Measurements from ENCODE around the gene GRHL3. TPM values are rescaled to one million over a fixed set of nuclear protein-coding genes. Genes with fewer than 3 reads are reported as not detected.

GRHL3 gene
- total and polyA plus RNA-seq, 2 donors = 0.90 to 3.2 TPM

GRCh38 chr1:24298606-24299005 is 20.6 kb upstream of the GRHL3 start:
- no peaks in the 10 kb centered on the region for H3K4me1 ChIP-seq (ENCODE audit: control insufficient read depth in 2 of 2, insufficient read depth in 2 of 2, low read length in 2 of 2)
- DNase-seq (ENCODE audit: low read depth in 6 of 9, low spot score in 9 of 9) = no peak
- H3K36me3 ChIP-seq (ENCODE audit: control insufficient read depth in 2 of 2, insufficient read depth in 2 of 2, low read length in 1 of 2) = no peaks in the 10 kb centered on the region
- no peak overlapping the region for H3K4me3 ChIP-seq (ENCODE audit: low read length in 2 of 2)
- H3K9me3 ChIP-seq (ENCODE audit: control insufficient read depth in 2 of 2, insufficient read depth in 1 of 2, low read length in 1 of 2) = no peaks in the 10 kb centered on the region
- H3K27me3 ChIP-seq (ENCODE audit: control insufficient read depth in 2 of 2, insufficient read depth in 1 of 2, low read length in 1 of 2) = peaks cover 0 to 4% of the 10 kb centered on the region in 2 donors
- no peak overlapping the region for H3K27ac ChIP-seq (ENCODE audit: low read depth in 1 of 2, low read length in 1 of 2)
- WGBS = 96% methylated on average over 8 of the region's 8 CpGs

DNA sequence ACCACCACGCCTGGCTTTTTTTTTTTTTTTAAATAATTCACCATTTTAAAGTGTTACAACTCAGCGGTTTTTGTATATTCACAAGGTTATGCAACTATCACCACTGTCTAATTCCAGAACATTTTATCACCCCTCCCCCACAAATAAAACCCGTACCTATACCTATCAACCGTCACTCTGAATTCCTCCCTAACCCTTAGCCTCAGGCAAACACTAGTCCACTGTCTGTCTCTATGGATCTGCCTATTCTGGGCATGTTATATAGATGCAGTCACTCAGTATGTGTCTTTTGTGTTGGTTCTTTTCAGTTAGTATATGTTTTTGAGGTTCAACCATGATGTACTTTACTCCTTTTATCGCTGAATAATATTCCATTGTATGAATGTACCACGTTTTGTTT is 19.3 kb upstream of the GRHL3 start:
- H3K4me3 ChIP-seq (ENCODE audit: low read length in 2 of 2) = no peak overlapping the region
- no peaks in the 10 kb centered on the region for H3K4me1 ChIP-seq (ENCODE audit: control insufficient read depth in 2 of 2, insufficient read depth in 2 of 2, low read length in 2 of 2)
- no peak overlapping the region for H3K27ac ChIP-seq (ENCODE audit: low read depth in 1 of 2, low read length in 1 of 2)
- H3K27me3 ChIP-seq (ENCODE audit: control insufficient read depth in 2 of 2, insufficient read depth in 1 of 2, low read length in 1 of 2) = peaks cover 0 to 7% of the 10 kb centered on the region in 2 donors
- no peaks in the 10 kb centered on the region for H3K36me3 ChIP-seq (ENCODE audit: control insufficient read depth in 2 of 2, insufficient read depth in 2 of 2, low read length in 1 of 2)
- no peak for DNase-seq (ENCODE audit: low read depth in 6 of 9, low spot score in 9 of 9)
- WGBS = 94% methylated on average over 6 of the region's 6 CpGs
- no peaks in the 10 kb centered on the region for H3K9me3 ChIP-seq (ENCODE audit: control insufficient read depth in 2 of 2, insufficient read depth in 1 of 2, low read length in 1 of 2)

DNA sequence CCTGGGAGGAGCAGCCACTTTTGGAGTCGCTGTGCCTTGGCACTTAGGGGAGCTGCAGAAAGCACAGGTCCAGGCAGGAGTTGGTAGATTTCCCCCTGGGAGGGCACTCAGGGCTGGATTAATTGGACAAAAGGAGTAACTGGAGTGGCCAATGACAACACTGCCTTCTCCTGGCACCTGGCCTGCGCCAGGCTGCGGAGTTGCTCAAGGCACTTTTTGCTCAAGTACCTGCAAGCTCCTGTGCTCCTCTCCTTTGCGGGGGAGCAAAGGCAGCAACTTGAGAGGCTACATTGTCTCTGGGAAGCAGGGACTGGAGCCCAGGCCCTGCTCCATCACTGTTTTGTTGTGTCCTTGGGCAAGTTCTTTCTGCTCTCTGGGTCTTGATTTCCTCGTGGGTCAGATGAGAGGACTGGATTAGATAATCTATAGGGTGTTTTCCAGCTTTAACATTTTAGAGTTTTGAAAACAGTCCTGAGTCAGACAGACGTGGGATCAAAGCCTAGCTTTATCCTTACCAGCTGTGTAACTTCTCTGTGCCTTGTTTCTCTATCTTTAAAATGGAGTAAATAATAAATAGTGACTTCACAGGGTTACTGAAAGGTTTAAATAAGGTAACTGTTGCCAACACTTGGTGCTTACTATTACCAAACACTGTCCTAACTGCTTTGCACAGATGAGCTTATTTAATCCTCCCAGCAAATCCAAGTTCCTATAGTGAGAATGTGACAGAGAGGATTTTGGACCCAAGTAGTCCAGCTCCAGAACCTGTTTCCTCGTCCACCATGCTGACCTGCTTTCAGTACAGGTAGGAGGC is 18.0 kb upstream of the GRHL3 start:
- no peaks in the 10 kb centered on the region for H3K36me3 ChIP-seq (ENCODE audit: control insufficient read depth in 2 of 2, insufficient read depth in 2 of 2, low read length in 1 of 2)
- H3K27me3 ChIP-seq (ENCODE audit: control insufficient read depth in 2 of 2, insufficient read depth in 1 of 2, low read length in 1 of 2) = peaks cover 0 to 7% of the 10 kb centered on the region in 2 donors
- DNase-seq (ENCODE audit: low read depth in 6 of 9, low spot score in 9 of 9) = no peak
- H3K4me1 ChIP-seq (ENCODE audit: control insufficient read depth in 2 of 2, insufficient read depth in 2 of 2, low read length in 2 of 2) = no peaks in the 10 kb centered on the region
- WGBS = 86% methylated on average over 7 of the region's 7 CpGs
- H3K9me3 ChIP-seq (ENCODE audit: control insufficient read depth in 2 of 2, insufficient read depth in 1 of 2, low read length in 1 of 2) = no peaks in the 10 kb centered on the region
- no peak overlapping the region for H3K4me3 ChIP-seq (ENCODE audit: low read length in 2 of 2)
- H3K27ac ChIP-seq (ENCODE audit: low read depth in 1 of 2, low read length in 1 of 2) = no peak overlapping the region

- 90% methylated on average over 4 of the region's 4 CpGs for WGBS
- no peaks in the 10 kb centered on the region for H3K9me3 ChIP-seq (ENCODE audit: control insufficient read depth in 2 of 2, insufficient read depth in 1 of 2, low read length in 1 of 2)
- no peaks in the 10 kb centered on the region for H3K4me1 ChIP-seq (ENCODE audit: control insufficient read depth in 2 of 2, insufficient read depth in 2 of 2, low read length in 2 of 2)
- H3K27ac ChIP-seq (ENCODE audit: low read depth in 1 of 2, low read length in 1 of 2) = no peak overlapping the region
- no peak for DNase-seq (ENCODE audit: low read depth in 6 of 9, low spot score in 9 of 9)
- no peak overlapping the region for H3K4me3 ChIP-seq (ENCODE audit: low read length in 2 of 2)
- H3K27me3 ChIP-seq (ENCODE audit: control insufficient read depth in 2 of 2, insufficient read depth in 1 of 2, low read length in 1 of 2) = peaks cover 0 to 7% of the 10 kb centered on the region in 2 donors
- H3K36me3 ChIP-seq (ENCODE audit: control insufficient read depth in 2 of 2, insufficient read depth in 2 of 2, low read length in 1 of 2) = no peaks in the 10 kb centered on the region
Measured at GRCh38 chr1:24301785-24302175, 17.4 kb upstream of the GRHL3 start.

GRCh38 chr1:24302209-24302611 is 16.9 kb upstream of the GRHL3 start:
- WGBS = 97% methylated on average over 3 of the region's 3 CpGs
- no peak for DNase-seq (ENCODE audit: low read depth in 6 of 9, low spot score in 9 of 9)
- Histone ChIP-seq H3K36me3 (ENCODE audit: control insufficient read depth in 2 of 2, insufficient read depth in 2 of 2, low read length in 1 of 2) (no peaks in the 10 kb centered on the region), H3K4me1 (ENCODE audit: control insufficient read depth in 2 of 2, insufficient read depth in 2 of 2, low read length in 2 of 2) (no peaks in the 10 kb centered on the region), H3K27me3 (ENCODE audit: control insufficient read depth in 2 of 2, insufficient read depth in 1 of 2, low read length in 1 of 2) (peaks cover 0 to 7% of the 10 kb centered on the region in 2 donors), H3K4me3 (ENCODE audit: low read length in 2 of 2) (no peak overlapping the region), H3K27ac (ENCODE audit: low read depth in 1 of 2, low read length in 1 of 2) (no peak overlapping the region), H3K9me3 (ENCODE audit: control insufficient read depth in 2 of 2, insufficient read depth in 1 of 2, low read length in 1 of 2) (no peaks in the 10 kb centered on the region)

DNA sequence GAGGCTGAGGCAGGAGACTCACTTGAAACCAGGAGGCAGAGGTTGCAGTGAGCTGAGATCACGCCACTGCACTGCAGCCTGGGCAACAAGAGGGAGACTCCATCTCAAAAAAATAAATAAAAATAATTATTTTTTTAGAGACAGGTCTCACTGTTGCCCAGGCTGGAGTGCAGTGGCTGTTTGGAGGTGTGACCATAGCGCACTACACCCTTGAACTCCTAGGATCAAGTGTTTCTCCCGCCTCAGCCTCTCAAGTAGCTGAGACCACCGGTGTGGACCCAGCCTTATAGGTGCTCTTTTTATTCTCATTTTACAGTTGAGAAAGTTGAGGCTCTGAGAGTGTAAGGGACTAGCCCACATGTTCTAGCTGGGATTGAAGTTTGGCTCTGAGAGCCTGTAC is 15.6 kb upstream of the GRHL3 start:
- no peak for DNase-seq (ENCODE audit: low read depth in 6 of 9, low spot score in 9 of 9)
- H3K4me1 ChIP-seq (ENCODE audit: control insufficient read depth in 2 of 2, insufficient read depth in 2 of 2, low read length in 2 of 2) = no peaks in the 10 kb centered on the region
- no peak overlapping the region for H3K4me3 ChIP-seq (ENCODE audit: low read length in 2 of 2)
- 99% methylated on average over 4 of the region's 4 CpGs for WGBS
- no peaks in the 10 kb centered on the region for H3K36me3 ChIP-seq (ENCODE audit: control insufficient read depth in 2 of 2, insufficient read depth in 2 of 2, low read length in 1 of 2)
- peaks cover 0 to 10% of the 10 kb centered on the region in 2 donors for H3K27me3 ChIP-seq (ENCODE audit: control insufficient read depth in 2 of 2, insufficient read depth in 1 of 2, low read length in 1 of 2)
- no peaks in the 10 kb centered on the region for H3K9me3 ChIP-seq (ENCODE audit: control insufficient read depth in 2 of 2, insufficient read depth in 1 of 2, low read length in 1 of 2)
- no peak overlapping the region for H3K27ac ChIP-seq (ENCODE audit: low read depth in 1 of 2, low read length in 1 of 2)

- WGBS = 92% methylated on average over 3 of the region's 3 CpGs
- DNase-seq (ENCODE audit: low read depth in 6 of 9, low spot score in 9 of 9) = no peak
- Histone ChIP-seq H3K9me3 (ENCODE audit: control insufficient read depth in 2 of 2, insufficient read depth in 1 of 2, low read length in 1 of 2) (no peaks in the 10 kb centered on the region), H3K27me3 (ENCODE audit: control insufficient read depth in 2 of 2, insufficient read depth in 1 of 2, low read length in 1 of 2) (peaks cover 0 to 10% of the 10 kb centered on the region in 2 donors), H3K4me1 (ENCODE audit: control insufficient read depth in 2 of 2, insufficient read depth in 2 of 2, low read length in 2 of 2) (no peaks in the 10 kb centered on the region), H3K4me3 (ENCODE audit: low read length in 2 of 2) (no peak overlapping the region), H3K36me3 (ENCODE audit: control insufficient read depth in 2 of 2, insufficient read depth in 2 of 2, low read length in 1 of 2) (no peaks in the 10 kb centered on the region), H3K27ac (ENCODE audit: low read depth in 1 of 2, low read length in 1 of 2) (no peak overlapping the region)
Measured at GRCh38 chr1:24304763-24305162, 14.4 kb upstream of the GRHL3 start.

GRCh38 chr1:24308365-24309015 is 10.7 kb upstream of the GRHL3 start:
- WGBS = 92% methylated on average over 7 of the region's 7 CpGs
- Histone ChIP-seq H3K27me3 (ENCODE audit: control insufficient read depth in 2 of 2, insufficient read depth in 1 of 2, low read length in 1 of 2) (peaks cover 0 to 8% of the 10 kb centered on the region in 2 donors), H3K27ac (ENCODE audit: low read depth in 1 of 2, low read length in 1 of 2) (no peak overlapping the region), H3K36me3 (ENCODE audit: control insufficient read depth in 2 of 2, insufficient read depth in 2 of 2, low read length in 1 of 2) (no peaks in the 10 kb centered on the region), H3K4me1 (ENCODE audit: control insufficient read depth in 2 of 2, insufficient read depth in 2 of 2, low read length in 2 of 2) (no peaks in the 10 kb centered on the region), H3K9me3 (ENCODE audit: control insufficient read depth in 2 of 2, insufficient read depth in 1 of 2, low read length in 1 of 2) (no peaks in the 10 kb centered on the region), H3K4me3 (ENCODE audit: low read length in 2 of 2) (no peak overlapping the region)
- DNase-seq (ENCODE audit: low read depth in 6 of 9, low spot score in 9 of 9) = no peak

- Histone ChIP-seq H3K27ac (ENCODE audit: low read depth in 1 of 2, low read length in 1 of 2) (no peak overlapping the region), H3K27me3 (ENCODE audit: control insufficient read depth in 2 of 2, insufficient read depth in 1 of 2, low read length in 1 of 2) (peaks cover 0 to 6% of the 10 kb centered on the region in 2 donors), H3K4me1 (ENCODE audit: control insufficient read depth in 2 of 2, insufficient read depth in 2 of 2, low read length in 2 of 2) (no peaks in the 10 kb centered on the region), H3K36me3 (ENCODE audit: control insufficient read depth in 2 of 2, insufficient read depth in 2 of 2, low read length in 1 of 2) (no peaks in the 10 kb centered on the region), H3K4me3 (ENCODE audit: low read length in 2 of 2) (no peak overlapping the region), H3K9me3 (ENCODE audit: control insufficient read depth in 2 of 2, insufficient read depth in 1 of 2, low read length in 1 of 2) (no peaks in the 10 kb centered on the region)
- 96% methylated on average over 4 of the region's 4 CpGs for WGBS
- DNase-seq (ENCODE audit: low read depth in 6 of 9, low spot score in 9 of 9) = no peak
Measured at GRCh38 chr1:24309762-24310485, 9.2 kb upstream of the GRHL3 start.
